Measurements from ENCODE around the gene SLC10A7. TPM values are rescaled to one million over a fixed set of nuclear protein-coding genes. Genes with fewer than 3 reads are reported as not detected.

SLC10A7 gene
- total and polyA plus RNA-seq, 2 of the 8 experiments (the other 6 are each of a cell fraction or from before 2014, with no cell fraction given): 2.5 to 2.9 TPM

DNA sequence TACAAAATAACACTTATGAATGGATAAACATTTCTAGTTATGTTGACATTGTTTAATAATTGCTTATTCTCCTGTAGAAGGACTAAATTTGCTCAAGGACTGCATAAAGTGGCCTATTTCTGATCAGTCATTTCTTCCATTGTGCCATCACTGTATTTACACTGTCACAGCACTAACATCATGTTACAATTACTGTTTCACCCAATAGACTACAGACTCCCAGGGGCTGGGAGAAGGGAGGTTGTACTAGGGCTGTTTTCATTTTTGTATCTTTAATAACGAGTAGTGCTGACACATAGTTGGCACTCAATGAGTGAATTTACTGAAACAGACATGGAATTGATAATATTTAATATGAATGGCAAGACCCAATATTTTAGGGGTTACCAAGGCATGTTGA lies 139.5 kb downstream of the SLC10A7 start (continued):
- TF ChIP-seq TAF1 (IDR thresholded peaks at IDR 0.05; ENCODE audit: low read depth, low read length) (no peak), ASH2L (IDR thresholded peaks at IDR 0.05; ENCODE audit: low read length) (no peak), EZH2 (IDR thresholded peaks at IDR 0.05; ENCODE audit: low read depth, low read length, severe bottlenecking) (no peak)
